PC-3 (cell line): Measurements from ENCODE around the gene ZNF611. TPM values are rescaled to one million over a fixed set of nuclear protein-coding genes. Genes with fewer than 3 reads are reported as not detected.
"Not testable (repeated sequence)": the region's sequence is repeated elsewhere in the genome, so short reads cannot be mapped to it uniquely, and the experiment has no call there.

ENCODE experiments used
- ATAC-seq: fragments of 200-7000 bp; cut with Tn5 transposase; 2 replicates; pipeline ENCODE4 v1.9.1; 2020; ENCODE audit warnings: mild to moderate bottlenecking, moderate library complexity
- BruUV-seq: library from RNA; stranded (reverse); fragments of 400-500 nt; replicated peaks from 2 replicates; lab custom pipeline; 2021; lab: Mats Ljungman, UMichigan
- CTCF ChIA-PET: fragments of 300-600 bp; sonication (Branson Sonifier 250); formaldehyde crosslinking; loops from one replicate; lab custom pipeline; 2022; ENCODE audit warnings: antibody characterized with exemption; lab: Charles Lee
- POLR2A ChIA-PET: fragments of 300-600 bp; sonication (Branson Sonifier 250); formaldehyde crosslinking; loops from one replicate; lab custom pipeline; 2022; ENCODE audit warnings: antibody characterized with exemption; ENCODE audit not compliant: unreplicated experiment; lab: Charles Lee
- DNase-seq: peaks from one replicate; pipeline ENCODE4 v3.0.0-alpha.2; 2015
- H2AFZ ChIP-seq: fragments of 300-600 bp; sonication (generic); 2 replicates; pipeline ENCODE4 v1.6.0; 2016; ENCODE audit warnings: antibody characterized with exemption, low read length
- H3F3A ChIP-seq: fragments of 300-600 bp; sonication (generic); one replicate; pipeline ENCODE4 v1.6.0; 2017; ENCODE audit warnings: antibody characterized with exemption, low read length, control low read depth, mild to moderate bottlenecking; ENCODE audit not compliant: unreplicated experiment
- H3K27ac ChIP-seq: fragments of 300-600 bp; sonication (generic); 2 replicates; pipeline ENCODE4 v1.5.1; 2016; ENCODE audit warnings: mild to moderate bottlenecking, low read length
- H3K27me3 ChIP-seq: fragments of 300-600 bp; sonication (generic); 2 replicates; pipeline ENCODE4 v1.6.1; 2016; ENCODE audit warnings: low read length, mixed read lengths
- H3K36me3 ChIP-seq: fragments of 300-600 bp; sonication (generic); 2 replicates; pipeline ENCODE4 v1.6.1; 2016; ENCODE audit warnings: low read depth, mixed run types, low read length, mixed read lengths
- H3K4me1 ChIP-seq: fragments of 300-600 bp; sonication (generic); 2 replicates; pipeline ENCODE4 v1.5.1; 2016; ENCODE audit warnings: low read length; ENCODE audit not compliant: insufficient read depth
- H3K4me2 ChIP-seq: fragments of 300-600 bp; sonication (generic); 2 replicates; pipeline ENCODE4 v1.6.0; 2016; ENCODE audit warnings: low read length
- H3K4me3 ChIP-seq: fragments of 300-600 bp; sonication (generic); 2 replicates; pipeline ENCODE4 v1.5.1; 2016; ENCODE audit warnings: mild to moderate bottlenecking, low read length, mixed read lengths
- H3K79me2 ChIP-seq: fragments of 300-600 bp; sonication (generic); 2 replicates; pipeline ENCODE4 v1.6.1; 2017; ENCODE audit warnings: low read length, mixed read lengths
- H3K9ac ChIP-seq: fragments of 300-600 bp; sonication (generic); 2 replicates; pipeline ENCODE4 v1.6.0; 2016; ENCODE audit warnings: mild to moderate bottlenecking, low read length
- H3K9me2 ChIP-seq: fragments of 300-600 bp; sonication (generic); replicated peaks from 2 replicates; pipeline ENCODE4 v1.6.1; 2016; ENCODE audit warnings: mixed run types, low read length, mixed read lengths
- H3K9me3 ChIP-seq: fragments of 300-600 bp; sonication (generic); 2 replicates; pipeline ENCODE4 v1.6.1; 2016; ENCODE audit warnings: low read length, mixed read lengths
- H4K20me1 ChIP-seq: fragments of 300-600 bp; sonication (generic); 2 replicates; pipeline ENCODE4 v1.6.1; 2016; ENCODE audit warnings: low read length, mixed read lengths
- EZH2 ChIP-seq: fragments of 300-600 bp; sonication (generic); IDR thresholded peaks from one replicate; pipeline ENCODE4 v1.6.1; 2017; ENCODE audit warnings: antibody characterized with exemption, mild to moderate bottlenecking, low read length; ENCODE audit not compliant: unreplicated experiment
- EZH2phosphoT487 ChIP-seq: fragments of 300-600 bp; sonication (generic); IDR thresholded peaks from 2 replicates; pipeline ENCODE4 v1.6.1; 2018; ENCODE audit warnings: mild to moderate bottlenecking, antibody characterized with exemption, low read length, borderline replicate concordance
- intact Hi-C: fragments of 100-400 bp; cut with micrococcal nuclease; formaldehyde crosslinking; loops from 2 replicates; pipeline ENCODE4 v1.9.0; 2023
- total RNA-seq: library from RNA; depleted of rRNA; stranded (reverse); fragments of >200 nt; gene quantifications from 2 replicates; pipeline ENCODE4 v1.2.3, GENCODE V29; 2014
- TF ChIP-seq, protein P1 (sequence below): fragments of 300-600 bp; sonication (generic); conservative IDR thresholded peaks from 2 replicates; pipeline ENCODE4 v1.5.1; 2017; ENCODE audit warnings: antibody characterized with exemption, low read depth, mild to moderate bottlenecking, low read length

The ZNF611 gene
- total RNA-seq, 1 experiment from 2014 or later, result 8.4 TPM

DNA sequence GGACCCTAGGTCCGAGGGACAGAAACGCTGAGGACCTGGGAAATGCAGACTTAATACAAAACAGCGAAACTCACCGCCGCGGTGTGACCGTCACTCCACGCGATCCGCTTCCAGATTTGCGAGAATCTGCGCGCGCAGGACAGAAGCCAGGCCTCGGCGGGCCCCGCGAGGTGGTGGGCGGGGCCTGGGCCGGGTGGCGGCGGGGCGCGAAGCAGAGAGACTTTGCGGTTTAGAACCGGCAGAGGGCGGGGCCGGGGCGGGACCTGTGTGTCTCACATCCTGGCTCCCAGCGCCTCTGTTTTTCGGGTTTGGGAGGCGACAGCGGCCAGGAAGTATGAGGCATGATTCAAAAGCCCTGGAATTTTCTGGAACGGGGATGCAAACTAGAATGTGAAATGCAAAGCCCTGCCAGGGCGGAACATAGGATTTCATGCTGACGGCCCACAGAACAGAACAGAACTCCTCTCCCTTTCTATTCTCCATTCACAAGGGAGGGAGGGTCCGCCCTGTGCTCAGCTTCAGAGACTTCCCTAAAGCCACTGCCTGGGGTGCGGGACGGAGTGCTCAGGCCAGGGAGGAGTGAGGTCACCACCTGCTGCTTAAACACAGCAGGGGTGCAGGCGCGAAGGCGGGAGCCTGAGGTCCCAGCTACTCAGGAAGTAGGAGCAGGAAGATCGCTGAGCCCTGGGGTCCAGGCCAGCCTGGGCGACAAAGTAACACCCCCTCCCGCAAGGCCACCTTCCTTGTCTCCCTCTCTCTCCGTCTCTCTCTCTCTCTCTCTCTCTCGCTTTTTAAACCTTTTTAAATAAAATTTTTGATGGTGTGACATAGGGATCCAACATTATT, 44.3 kb downstream of the ZNF611 start:
- TF ChIP-seq EZH2 (no peak), EZH2phosphoT487 (no peak)
- TF ChIP-seq, protein P1, sequence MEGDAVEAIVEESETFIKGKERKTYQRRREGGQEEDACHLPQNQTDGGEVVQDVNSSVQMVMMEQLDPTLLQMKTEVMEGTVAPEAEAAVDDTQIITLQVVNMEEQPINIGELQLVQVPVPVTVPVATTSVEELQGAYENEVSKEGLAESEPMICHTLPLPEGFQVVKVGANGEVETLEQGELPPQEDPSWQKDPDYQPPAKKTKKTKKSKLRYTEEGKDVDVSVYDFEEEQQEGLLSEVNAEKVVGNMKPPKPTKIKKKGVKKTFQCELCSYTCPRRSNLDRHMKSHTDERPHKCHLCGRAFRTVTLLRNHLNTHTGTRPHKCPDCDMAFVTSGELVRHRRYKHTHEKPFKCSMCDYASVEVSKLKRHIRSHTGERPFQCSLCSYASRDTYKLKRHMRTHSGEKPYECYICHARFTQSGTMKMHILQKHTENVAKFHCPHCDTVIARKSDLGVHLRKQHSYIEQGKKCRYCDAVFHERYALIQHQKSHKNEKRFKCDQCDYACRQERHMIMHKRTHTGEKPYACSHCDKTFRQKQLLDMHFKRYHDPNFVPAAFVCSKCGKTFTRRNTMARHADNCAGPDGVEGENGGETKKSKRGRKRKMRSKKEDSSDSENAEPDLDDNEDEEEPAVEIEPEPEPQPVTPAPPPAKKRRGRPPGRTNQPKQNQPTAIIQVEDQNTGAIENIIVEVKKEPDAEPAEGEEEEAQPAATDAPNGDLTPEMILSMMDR, result no peak
- BruUV-seq, result TSS peak; percentile 84
- H3K27ac ChIP-seq, result peak overlapping the region; percentile 81

DNA sequence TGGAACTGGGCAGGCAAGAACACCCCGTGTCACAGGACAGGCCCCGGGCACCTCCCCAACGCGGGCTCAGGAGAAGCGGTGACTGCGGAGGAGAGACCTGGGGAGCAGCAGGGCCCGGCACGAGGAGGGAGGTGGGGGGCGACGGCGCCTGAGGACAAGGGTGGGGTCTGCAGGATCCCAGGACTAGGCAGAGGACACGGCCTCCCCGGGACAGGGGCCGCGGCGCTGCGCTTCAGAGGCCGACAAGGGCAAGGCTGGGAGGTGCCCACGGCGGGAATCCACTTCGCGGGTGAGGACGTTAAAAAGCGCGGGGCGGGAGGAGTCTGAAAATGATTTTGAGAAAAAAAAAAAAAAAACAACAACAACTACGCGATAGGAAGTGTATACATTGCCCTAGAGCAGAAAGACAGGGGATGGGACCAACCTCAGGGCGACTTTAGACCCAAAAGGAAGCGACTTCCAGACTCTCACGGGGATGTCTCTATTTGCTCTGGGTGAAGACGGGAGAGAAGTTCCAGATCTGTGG, 44.9 kb downstream of the ZNF611 start:
- no peaks in the 10 kb centered on the region; the same call in 1 of the 2 replicates for H3K9me3 ChIP-seq
- peaks cover 7% of the 10 kb centered on the region for H3K36me3 ChIP-seq
- TF ChIP-seq EZH2, result no peak
- TF ChIP-seq EZH2phosphoT487, result no peak
- TF ChIP-seq, protein P1, result no peak
- no peaks in the 10 kb centered on the region for H3F3A ChIP-seq
- H3K4me3 ChIP-seq, result peak overlapping the region; percentile 99
- peaks cover 47% of the 10 kb centered on the region for H3K79me2 ChIP-seq
- H3K27ac ChIP-seq, result peak overlapping the region; percentile 79
- TSS peak; percentile 83 for BruUV-seq
- ATAC-seq (peak; percentile 42), DNase-seq (no peak)
- CTCF ChIA-PET, result no interaction called here
- POLR2A ChIA-PET, result no interaction called here
- no peaks in the 10 kb centered on the region for H4K20me1 ChIP-seq
- H3K4me2 ChIP-seq, result peak overlapping the region; percentile 97
- H3K9ac ChIP-seq, result peak overlapping the region; percentile 96
- H3K9me2 ChIP-seq, result no peaks in the 10 kb centered on the region
- H3K27me3 ChIP-seq, result no peaks in the 10 kb centered on the region
- intact Hi-C loops, result loop anchor here (2.0 to 5.0 kb wide), 2 partner anchors 25 to 53 kb away; partner anchors contain the start of gene ZNF83
- H3K4me1 ChIP-seq, result peaks cover 37% of the 10 kb centered on the region
- H2AFZ ChIP-seq, result peak overlapping the region; percentile 98

More for the DNA sequence above, 44.3 kb downstream of the ZNF611 start:
- Histone ChIP-seq H3K4me2 (peak overlapping the region; percentile 97), H3K4me3 (peak overlapping the region; percentile 99), H2AFZ (peak overlapping the region; percentile 98), H4K20me1 (no peaks in the 10 kb centered on the region), H3K9me2 (no peaks in the 10 kb centered on the region), H3K4me1 (peaks cover 32% of the 10 kb centered on the region), H3F3A (no peaks in the 10 kb centered on the region), H3K9me3 (no peaks in the 10 kb centered on the region; the same call in 1 of the 2 replicates), H3K36me3 (no peaks in the 10 kb centered on the region; the same call in 1 of the 2 replicates), H3K27me3 (no peaks in the 10 kb centered on the region), H3K79me2 (peaks cover 41% of the 10 kb centered on the region), H3K9ac (peak overlapping the region; percentile 96)
- DNase-seq (peak; percentile 97), ATAC-seq (peak; percentile 98)
- POLR2A ChIA-PET, result no interaction called here
- intact Hi-C loops, result loop anchor here (2.0 to 5.0 kb wide), 2 partner anchors 26 to 53 kb away; partner anchors contain the start of gene ZNF83
- CTCF ChIA-PET, result no interaction called here

GRCh38 chr19:52688925-52689796, 45.7 kb downstream of the ZNF611 start:
- POLR2A ChIA-PET, BruUV-seq, CTCF ChIA-PET, intact Hi-C loops, H3K9me3 ChIP-seq, H3F3A ChIP-seq, H4K20me1 ChIP-seq, H3K9me2 ChIP-seq, DNase-seq, ATAC-seq, H3K27me3 ChIP-seq: not testable (repeated sequence)
- peak overlapping the region; percentile 79 for H3K27ac ChIP-seq
- H3K9ac ChIP-seq, result peak overlapping the region; percentile 96
- H3K4me2 ChIP-seq, result peak overlapping the region; percentile 97
- peaks cover 37% of the 10 kb centered on the region for H3K4me1 ChIP-seq
- H3K4me3 ChIP-seq, result peak overlapping the region; percentile 99
- peak overlapping the region; percentile 98 for H2AFZ ChIP-seq
- peaks cover 54% of the 10 kb centered on the region for H3K79me2 ChIP-seq
- peaks cover 11% of the 10 kb centered on the region for H3K36me3 ChIP-seq
